HCT116 (cell line): ENCODE measurements around the gene NCLN. TPM values are rescaled to one million over a fixed set of nuclear protein-coding genes. Genes with fewer than 3 reads are reported as not detected.

Experiments
- ATAC-seq: fragments of 200-7000 bp; cut with Tn5 transposase; 2 replicates; pipeline ENCODE4 v1.9.1; 2020; ENCODE audit warnings: mild to moderate bottlenecking, moderate library complexity
- BruUV-seq: library from RNA; stranded (reverse); fragments of 400-500 nt; replicated peaks from 2 replicates; lab custom pipeline; 2021; lab: Mats Ljungman, UMichigan
- CTCF ChIA-PET: fragments of 300-600 bp; sonication (Branson Sonifier 250); formaldehyde crosslinking; loops from one replicate; lab custom pipeline; 2021; ENCODE audit warnings: antibody characterized with exemption; lab: Charles Lee
- POLR2A ChIA-PET: fragments of 300-600, 350-600 bp; sonication (Branson Sonifier 250); formaldehyde crosslinking; loops from one replicate; lab custom pipeline; 2021; ENCODE audit warnings: antibody characterized with exemption; lab: Charles Lee
- RAD21 ChIA-PET, 2 experiments: fragments of 300-600 bp; sonication (Branson Sonifier 250); formaldehyde crosslinking; loops; one replicate each; lab custom pipeline; 2023; ENCODE audit warnings: low total read pairs in 2 of 2; ENCODE audit not compliant: uncharacterized antibody in 2 of 2, unreplicated experiment in 2 of 2, low non-redundant PET in 1 of 2; lab: Charles Lee
- DNase-seq: peaks from one replicate; pipeline ENCODE4 v3.0.0-alpha.2; 2010; ENCODE audit warnings: low read depth, low spot score
- H2AFZ ChIP-seq: fragments of 200-600 bp; shearing (Covaris generic), sonication (generic); 2 replicates; pipeline ENCODE4 v1.6.1; 2017; ENCODE audit warnings: low read depth, mixed run types, mixed read lengths, antibody characterized with exemption, low read length; ENCODE audit not compliant: poor library complexity, severe bottlenecking
- H3K27ac ChIP-seq: 2 replicates; pipeline ENCODE4 v1.5.1; 2012; ENCODE audit warnings: low read depth, low read length
- H3K27me3 ChIP-seq: fragments of 200-600 bp; sonication (generic); 2 replicates; pipeline ENCODE4 v1.6.1; 2016; ENCODE audit warnings: mixed run types, low read length, mixed read lengths; ENCODE audit not compliant: insufficient read depth
- H3K36me3 ChIP-seq, 2 experiments: fragments of 200-500 bp in 1 of 2; fragments of 200-600 bp in 1 of 2; sonication (Bioruptor generic) in 1 of 2; sonication (generic) in 1 of 2; 2 replicates each; pipeline versions ENCODE4 v1.5.1 to v1.6.1; 2014 to 2016; ENCODE audit warnings: low read length in 2 of 2, inconsistent platforms in 1 of 2, mixed read lengths in 1 of 2, mixed run types in 1 of 2; ENCODE audit not compliant: insufficient read depth in 2 of 2, control insufficient read depth in 1 of 2
- H3K4me1 ChIP-seq, 2 experiments: fragments of 200-600 bp in 1 of 2; sonication (generic) in 1 of 2; 2 replicates each; pipeline versions ENCODE4 v1.5.1 to v1.6.1; 2012 to 2017; ENCODE audit warnings: low read length in 2 of 2, inconsistent platforms in 1 of 2, mild to moderate bottlenecking in 1 of 2, mixed read lengths in 1 of 2, mixed run types in 1 of 2, moderate library complexity in 1 of 2; ENCODE audit not compliant: insufficient read depth in 2 of 2, control insufficient read depth in 1 of 2
- H3K4me2 ChIP-seq: fragments of 200-600 bp; sonication (generic); 2 replicates; pipeline ENCODE4 v1.6.1; 2017; ENCODE audit warnings: mixed run types, low read length, mixed read lengths
- H3K4me3 ChIP-seq, 2 experiments: fragments of 200-600 bp in 1 of 2; sonication (generic) in 1 of 2; replicated peaks in 1 of 2; 2 replicates each; pipeline ENCODE4 v1.5.1; 2011 to 2016; ENCODE audit warnings: low read length in 2 of 2, control low read depth in 1 of 2, low read depth in 1 of 2, mild to moderate bottlenecking in 1 of 2, mixed read lengths in 1 of 2, mixed run types in 1 of 2
- H3K79me2 ChIP-seq: fragments of 200-600 bp; sonication (generic); 2 replicates; pipeline ENCODE4 v1.6.1; 2017; ENCODE audit warnings: mild to moderate bottlenecking, mixed run types, low read length, moderate library complexity, mixed read lengths; ENCODE audit not compliant: insufficient read depth
- H3K9ac ChIP-seq: fragments of 200-600 bp; sonication (generic); 2 replicates; pipeline ENCODE4 v1.6.1; 2016; ENCODE audit warnings: low read length, mixed read lengths
- H3K9me2 ChIP-seq: fragments of 200-600 bp; sonication (generic), shearing (Covaris generic); 2 replicates; pipeline ENCODE4 v1.6.1; 2017; ENCODE audit warnings: mixed run types, mild to moderate bottlenecking, moderate library complexity; ENCODE audit not compliant: insufficient read depth
- H3K9me3 ChIP-seq, 2 experiments: fragments of 200-500 bp in 1 of 2; fragments of 200-600 bp in 1 of 2; sonication (Bioruptor generic) in 1 of 2; sonication (generic) in 1 of 2; 2 replicates each; pipeline ENCODE4 v1.6.1; 2014 to 2017; ENCODE audit warnings: low read length in 2 of 2, mixed read lengths in 2 of 2, inconsistent platforms in 1 of 2, low read depth in 1 of 2, mild to moderate bottlenecking in 1 of 2, mixed run types in 1 of 2, moderate library complexity in 1 of 2; ENCODE audit not compliant: control insufficient read depth in 1 of 2, insufficient read depth in 1 of 2
- H4K20me1 ChIP-seq: fragments of 200-600 bp; sonication (generic), shearing (Covaris generic); 2 replicates; pipeline ENCODE4 v1.6.1; 2017; ENCODE audit warnings: mixed run types, mild to moderate bottlenecking, moderate library complexity; ENCODE audit not compliant: insufficient read depth
- ATF3 ChIP-seq: IDR thresholded peaks from 2 replicates; pipeline ENCODE4 v1.6.1; 2012
- CBX3 ChIP-seq: IDR thresholded peaks from 2 replicates; pipeline ENCODE4 v1.6.1; 2012; ENCODE audit warnings: low read depth
- EGR1 ChIP-seq: IDR thresholded peaks from 2 replicates; pipeline ENCODE4 v1.6.1; 2012; ENCODE audit warnings: low read depth
- ELF1 ChIP-seq: IDR thresholded peaks from 2 replicates; pipeline ENCODE4 v1.6.1; 2012; ENCODE audit warnings: low read depth, borderline replicate concordance
- EZH2 ChIP-seq: fragments of 200-600 bp; sonication (generic); IDR thresholded peaks from 2 replicates; pipeline ENCODE4 v1.6.1; 2017; ENCODE audit warnings: antibody characterized with exemption, mixed run types
- FOSL1 ChIP-seq: IDR thresholded peaks from 2 replicates; pipeline ENCODE4 v1.6.1; 2012; ENCODE audit warnings: low read depth
- JUND ChIP-seq: IDR thresholded peaks from 2 replicates; pipeline ENCODE4 v1.6.1; 2012
- MAX ChIP-seq: IDR thresholded peaks from 2 replicates; pipeline ENCODE4 v1.6.1; 2012
- POLR2A ChIP-seq: IDR thresholded peaks from 2 replicates; pipeline ENCODE4 v1.7.0; 2011; ENCODE audit warnings: borderline replicate concordance; ENCODE audit not compliant: insufficient read depth, insufficient read length; ENCODE audit errors: extremely low read depth
- RAD21 ChIP-seq: IDR thresholded peaks from 2 replicates; pipeline ENCODE4 v1.6.1; 2012; ENCODE audit warnings: low read depth, mild to moderate bottlenecking
- REST ChIP-seq: IDR thresholded peaks from 2 replicates; pipeline ENCODE4 v1.6.1; 2012; ENCODE audit warnings: low read depth
- SIN3A ChIP-seq: IDR thresholded peaks from 2 replicates; pipeline ENCODE4 v1.6.1; 2012; ENCODE audit warnings: low read depth
- SP1 ChIP-seq: IDR thresholded peaks from 2 replicates; pipeline ENCODE4 v1.6.1; 2012; ENCODE audit warnings: low read depth
- SRF ChIP-seq: IDR thresholded peaks from 2 replicates; pipeline ENCODE4 v1.6.1; 2012; ENCODE audit warnings: low read depth
- TCF7L2 ChIP-seq: IDR thresholded peaks from 2 replicates; pipeline ENCODE4 v1.7.0; 2011; ENCODE audit warnings: borderline replicate concordance, inconsistent platforms; ENCODE audit not compliant: insufficient read depth, insufficient read length; ENCODE audit errors: extremely low read depth
- YY1 ChIP-seq: IDR thresholded peaks from 2 replicates; pipeline ENCODE4 v1.6.1; 2011; ENCODE audit warnings: low read length, low read depth, moderate library complexity, mild to moderate bottlenecking; ENCODE audit not compliant: insufficient replicate concordance; ENCODE audit errors: extremely low read depth
- ZBTB33 ChIP-seq: IDR thresholded peaks from 2 replicates; pipeline ENCODE4 v1.6.1; 2011; ENCODE audit warnings: mild to moderate bottlenecking, low read length, moderate library complexity; ENCODE audit not compliant: insufficient replicate concordance; ENCODE audit errors: extremely low read depth
- intact Hi-C: fragments of 100-400 bp; cut with micrococcal nuclease; formaldehyde crosslinking; loops from 2 replicates; pipeline ENCODE4 v1.10.0; 2022
- total RNA-seq: library from RNA; stranded (reverse); gene quantifications from one replicate; pipeline ENCODE4 v1.2.1, GENCODE V29; 2021; ENCODE audit not compliant: unreplicated experiment

NCLN gene
- total RNA-seq, 1 experiment from 2014 or later = 119 TPM

- no peaks in the 10 kb centered on the region for H3K79me2 ChIP-seq
- no peaks in the 10 kb centered on the region for H3K27me3 ChIP-seq
- intact Hi-C loops = no loop called here
- no peak overlapping the region for H3K9ac ChIP-seq
- ATAC-seq = no peak
- POLR2A ChIA-PET = no interaction called here
- H3K27ac ChIP-seq = no peak overlapping the region
- no peak for DNase-seq
- H3K9me2 ChIP-seq = no peaks in the 10 kb centered on the region
- H3K4me1 ChIP-seq = peaks cover 0 to 10% of the 10 kb centered on the region in 2 experiments; a peak in 3 of 4 replicates
- H2AFZ ChIP-seq = no peak overlapping the region
- H3K36me3 ChIP-seq = no peaks in the 10 kb centered on the region
- no peak for TF ChIP-seq ZBTB33
- no peak for TF ChIP-seq YY1
- TF ChIP-seq ELF1 = no peak
- no peak for TF ChIP-seq SP1
- no peak for TF ChIP-seq FOSL1
- no peak for TF ChIP-seq EZH2
- TF ChIP-seq TCF7L2 = no peak
- no peak for TF ChIP-seq REST
- no peak for TF ChIP-seq EGR1
- no peak for TF ChIP-seq CBX3
- TF ChIP-seq RAD21 = no peak
- TF ChIP-seq ATF3 = no peak
- TF ChIP-seq SRF = no peak
- no peak for TF ChIP-seq SIN3A
- no peak for TF ChIP-seq JUND
- no peak for TF ChIP-seq POLR2A
- TF ChIP-seq MAX = no peak
- TF ChIP-seq, all 23 proteins: peak for 0
- RAD21 ChIA-PET = no interaction called here
- Histone ChIP-seq H3K4me2 (no peak overlapping the region), H4K20me1 (no peaks in the 10 kb centered on the region), H3K9me3 (no peaks in the 10 kb centered on the region), H3K4me3 (no peak overlapping the region)
- CTCF ChIA-PET = no interaction called here
- BruUV-seq = no TSS peak
These were observed 32.2 kb upstream of the NCLN start for GRCh38 chr19:3153286-3154230.
